Measurements from ENCODE around the gene ZNF524. TPM values are rescaled to one million over a fixed set of nuclear protein-coding genes. Genes with fewer than 3 reads are reported as not detected.

Gene ZNF524
- total RNA-seq, 2 experiments from 2014 or later, result 25.2 to 26.6 TPM

Other genes with a start within 250 kb of the ZNF524 start
- gene COX6B2, start 245.6 kb upstream of the ZNF524 start, total RNA-seq, result under 1 TPM in 1 of 2 experiments, not detected in 1; 0.55 TPM
- not detected for gene GARIN5B, start 237.0 kb upstream of the ZNF524 start, total RNA-seq
- under 1 TPM; 0.53 to 0.60 TPM for gene IL11, start 229.8 kb upstream of the ZNF524 start, total RNA-seq
- not detected for gene TMEM190, start 223.5 kb upstream of the ZNF524 start, total RNA-seq
- gene TMEM238, start 216.0 kb upstream of the ZNF524 start, total RNA-seq, result 10 to 100 TPM; 17.0 to 19.8 TPM
- 1,000 to 10,000 TPM; 3,030 to 3,043 TPM for gene RPL28, start 214.4 kb upstream of the ZNF524 start, total RNA-seq
- 100 to 1,000 TPM; 184 to 203 TPM for gene UBE2S, start 192.5 kb upstream of the ZNF524 start, total RNA-seq
- not detected for gene SHISA7, start 157.0 kb upstream of the ZNF524 start, total RNA-seq
- gene ISOC2, start 138.6 kb upstream of the ZNF524 start, total RNA-seq, result 10 to 100 TPM; 13.7 to 16.8 TPM
- gene C19orf85, start 135.5 kb upstream of the ZNF524 start, total RNA-seq, result not detected
- gene ZNF628, start 123.7 kb upstream of the ZNF524 start, total RNA-seq, result 10 to 100 TPM in 1 of 2 experiments, 1 to 10 TPM in 1; 9.4 to 11.5 TPM
- 10 to 100 TPM; 14.5 to 15.0 TPM for gene NAT14, start 115.1 kb upstream of the ZNF524 start, total RNA-seq
- 1 to 10 TPM in 1 of 2 experiments, under 1 TPM in 1; 0.86 to 1.1 TPM for gene SSC5D, start 111.9 kb upstream of the ZNF524 start, total RNA-seq
- gene SBK2, start 63.2 kb upstream of the ZNF524 start, total RNA-seq, result not detected
- not detected for gene SBK3, start 54.7 kb upstream of the ZNF524 start, total RNA-seq
- gene ZNF579, start 19.4 kb upstream of the ZNF524 start, total RNA-seq, result 10 to 100 TPM; 10.1 to 10.4 TPM
- gene FIZ1, start 771 bp upstream of the ZNF524 start, total RNA-seq, result 10 to 100 TPM; 16.0 to 18.4 TPM
- gene ZNF865, start 5.4 kb downstream of the ZNF524 start, total RNA-seq, result 10 to 100 TPM; 18.3 to 18.6 TPM
- 1 to 10 TPM; 6.3 to 7.6 TPM for gene ZNF784, start 24.3 kb downstream of the ZNF524 start, total RNA-seq
- gene ZNF580, start 40.7 kb downstream of the ZNF524 start, total RNA-seq, result 10 to 100 TPM; 56.6 to 59.8 TPM
- gene ZNF581, start 43.4 kb downstream of the ZNF524 start, total RNA-seq, result 10 to 100 TPM; 28.6 to 31.7 TPM
- gene CCDC106, start 47.9 kb downstream of the ZNF524 start, total RNA-seq, result 10 to 100 TPM; 12.1 to 13.4 TPM
- gene U2AF2, start 54.7 kb downstream of the ZNF524 start, total RNA-seq, result 100 to 1,000 TPM; 257 to 267 TPM
- 10 to 100 TPM; 55.3 to 58.2 TPM for gene EPN1, start 74.9 kb downstream of the ZNF524 start, total RNA-seq
- not detected for gene NLRP9, start 138.1 kb downstream of the ZNF524 start, total RNA-seq
- not detected for gene RFPL4A, start 158.8 kb downstream of the ZNF524 start, total RNA-seq
- not detected for gene RFPL4AL1, start 168.8 kb downstream of the ZNF524 start, total RNA-seq
- not detected for gene NLRP11, start 231.7 kb downstream of the ZNF524 start, total RNA-seq
- not detected for gene NLRP4, start 236.3 kb downstream of the ZNF524 start, total RNA-seq

All from activated naive CD8-positive, alpha-beta T cell treated with anti-CD3 and anti-CD28 coated beads, Interleukin-2, amount 10 ng/mL, durations not matched to agents 7 days and 5 days (primary cell).